ENCODE data around the gene HSPG2.

HSPG2 gene

GRCh38 chr1:21854751-21855131, 82.4 kb downstream of the HSPG2 start:
- Histone ChIP-seq H3K4me1 (ENCODE audit: insufficient read depth, low read length, severe bottlenecking) (peaks cover 11% of the 10 kb centered on the region), H3K27me3 (ENCODE audit: insufficient read depth, low read length) (no peaks in the 10 kb centered on the region; the same call in 1 of the 2 replicates), H3K9me2 (ENCODE audit: low read depth, low read length) (no peaks in the 10 kb centered on the region), H3K4me2 (ENCODE audit: low read length) (no peak overlapping the region), H3K79me2 (ENCODE audit: insufficient read depth, low read length) (no peaks in the 10 kb centered on the region), H2AFZ (ENCODE audit: low read length) (no peak overlapping the region), H4K20me1 (ENCODE audit: insufficient read depth, low read length) (no peaks in the 10 kb centered on the region), H3K36me3 (ENCODE audit: insufficient read depth, low read length) (no peaks in the 10 kb centered on the region), H3K9ac (ENCODE audit: low read length) (no peak overlapping the region), H3K4me3 (ENCODE audit: low read depth, low read length, poor library complexity, severe bottlenecking) (no peak overlapping the region), H3K27ac (ENCODE audit: low read depth, low read length, poor library complexity, severe bottlenecking) (no peak overlapping the region), H3F3A (ENCODE audit: insufficient read depth, low read length) (no peaks in the 10 kb centered on the region), H3K9me3 (ENCODE audit: low read length) (no peaks in the 10 kb centered on the region)
- no peak for TF ChIP-seq EZH2 (IDR thresholded peaks at IDR 0.05; ENCODE audit: borderline replicate concordance, low read length)
- TF ChIP-seq CTCF (IDR thresholded peaks at IDR 0.05; ENCODE audit: low read length): no peak

- no peak overlapping the region for H3K4me2 ChIP-seq (ENCODE audit: low read length)
- peaks cover 11% of the 10 kb centered on the region for H3K4me1 ChIP-seq (ENCODE audit: insufficient read depth, low read length, severe bottlenecking)
- no peaks in the 10 kb centered on the region for H3K9me3 ChIP-seq (ENCODE audit: low read length)
- no peaks in the 10 kb centered on the region for H3F3A ChIP-seq (ENCODE audit: insufficient read depth, low read length)
- H3K27me3 ChIP-seq (ENCODE audit: insufficient read depth, low read length): no peaks in the 10 kb centered on the region
- no peaks in the 10 kb centered on the region for H3K79me2 ChIP-seq (ENCODE audit: insufficient read depth, low read length)
- no peak overlapping the region for H3K9ac ChIP-seq (ENCODE audit: low read length)
- H3K27ac ChIP-seq (ENCODE audit: low read depth, low read length, poor library complexity, severe bottlenecking): no peak overlapping the region
- H3K36me3 ChIP-seq (ENCODE audit: insufficient read depth, low read length): no peaks in the 10 kb centered on the region
- no peaks in the 10 kb centered on the region for H3K9me2 ChIP-seq (ENCODE audit: low read depth, low read length)
- no peaks in the 10 kb centered on the region for H4K20me1 ChIP-seq (ENCODE audit: insufficient read depth, low read length)
- no peak for TF ChIP-seq CTCF (IDR thresholded peaks at IDR 0.05; ENCODE audit: low read length)
- TF ChIP-seq EZH2 (IDR thresholded peaks at IDR 0.05; ENCODE audit: borderline replicate concordance, low read length): no peak
- H2AFZ ChIP-seq (ENCODE audit: low read length): no peak overlapping the region
- H3K4me3 ChIP-seq (ENCODE audit: low read depth, low read length, poor library complexity, severe bottlenecking): no peak overlapping the region
Measured at GRCh38 chr1:21854090-21854750, 82.9 kb downstream of the HSPG2 start.

DNA sequence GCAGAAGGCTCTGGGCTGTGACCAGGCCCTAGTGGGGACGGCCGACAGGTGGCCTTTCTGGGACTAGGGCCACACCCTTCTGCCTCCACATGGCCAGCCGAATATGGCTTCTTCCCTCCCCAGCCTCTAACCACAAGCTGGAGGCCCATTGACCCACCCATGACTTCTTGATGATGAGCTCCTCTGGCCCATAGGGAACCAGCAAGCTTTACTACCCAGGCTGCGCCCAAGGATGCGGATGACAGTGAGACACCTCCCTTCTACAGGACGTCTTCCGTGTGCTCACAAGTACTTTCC, 84.0 kb downstream of the HSPG2 start:
- H3K36me3 ChIP-seq (ENCODE audit: insufficient read depth, low read length): no peaks in the 10 kb centered on the region
- no peak for TF ChIP-seq EZH2 (IDR thresholded peaks at IDR 0.05; ENCODE audit: borderline replicate concordance, low read length)
- TF ChIP-seq CTCF (IDR thresholded peaks at IDR 0.05; ENCODE audit: low read length): no peak
- H3K4me1 ChIP-seq (ENCODE audit: insufficient read depth, low read length, severe bottlenecking): peaks cover 11% of the 10 kb centered on the region
- H3K4me3 ChIP-seq (ENCODE audit: low read depth, low read length, poor library complexity, severe bottlenecking): no peak overlapping the region
- H3F3A ChIP-seq (ENCODE audit: insufficient read depth, low read length): no peaks in the 10 kb centered on the region
- no peaks in the 10 kb centered on the region for H3K79me2 ChIP-seq (ENCODE audit: insufficient read depth, low read length)
- no peaks in the 10 kb centered on the region for H4K20me1 ChIP-seq (ENCODE audit: insufficient read depth, low read length)
- no peaks in the 10 kb centered on the region for H3K9me3 ChIP-seq (ENCODE audit: low read length)
- H3K27ac ChIP-seq (ENCODE audit: low read depth, low read length, poor library complexity, severe bottlenecking): no peak overlapping the region
- no peaks in the 10 kb centered on the region; the same call in 1 of the 2 replicates for H3K27me3 ChIP-seq (ENCODE audit: insufficient read depth, low read length)
- H2AFZ ChIP-seq (ENCODE audit: low read length): no peak overlapping the region
- no peak overlapping the region for H3K4me2 ChIP-seq (ENCODE audit: low read length)
- H3K9me2 ChIP-seq (ENCODE audit: low read depth, low read length): no peaks in the 10 kb centered on the region
- no peak overlapping the region for H3K9ac ChIP-seq (ENCODE audit: low read length)

Data from OCI-LY1 (cell line).